ENCODE measurements around the gene STX1B.
"Not testable (repeated sequence)": the region's sequence is repeated elsewhere in the genome, so short reads cannot be mapped to it uniquely, and the experiment has no call there.

The STX1B gene

DNA sequence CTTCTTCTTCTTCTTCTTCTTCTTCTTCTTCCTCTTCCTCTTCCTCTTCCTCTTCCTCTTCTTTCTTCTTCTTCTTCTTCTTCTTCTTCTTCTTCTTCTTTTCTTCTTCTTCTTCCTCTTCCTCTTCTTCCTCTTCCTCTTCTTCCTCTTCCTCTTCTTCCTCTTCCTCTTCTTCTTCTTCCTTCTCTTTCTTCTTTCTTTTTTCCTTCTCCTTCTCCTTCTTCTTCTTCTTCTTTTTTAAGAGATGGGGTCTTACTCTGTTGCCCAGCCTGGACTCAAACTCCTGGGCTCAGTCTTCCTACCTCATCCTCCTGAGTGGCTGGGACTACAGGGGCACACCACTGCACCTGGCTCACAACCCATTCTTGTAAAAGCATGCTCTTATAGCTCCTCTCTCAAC lies 2.9 kb upstream of the STX1B start:
- DNase-seq (ENCODE audit: low read depth), result not testable (repeated sequence)

- DNase-seq (ENCODE audit: low read depth), result not testable (repeated sequence)
Measured at GRCh38 chr16:31011815-31012214, 1.4 kb upstream of the STX1B start.

DNA sequence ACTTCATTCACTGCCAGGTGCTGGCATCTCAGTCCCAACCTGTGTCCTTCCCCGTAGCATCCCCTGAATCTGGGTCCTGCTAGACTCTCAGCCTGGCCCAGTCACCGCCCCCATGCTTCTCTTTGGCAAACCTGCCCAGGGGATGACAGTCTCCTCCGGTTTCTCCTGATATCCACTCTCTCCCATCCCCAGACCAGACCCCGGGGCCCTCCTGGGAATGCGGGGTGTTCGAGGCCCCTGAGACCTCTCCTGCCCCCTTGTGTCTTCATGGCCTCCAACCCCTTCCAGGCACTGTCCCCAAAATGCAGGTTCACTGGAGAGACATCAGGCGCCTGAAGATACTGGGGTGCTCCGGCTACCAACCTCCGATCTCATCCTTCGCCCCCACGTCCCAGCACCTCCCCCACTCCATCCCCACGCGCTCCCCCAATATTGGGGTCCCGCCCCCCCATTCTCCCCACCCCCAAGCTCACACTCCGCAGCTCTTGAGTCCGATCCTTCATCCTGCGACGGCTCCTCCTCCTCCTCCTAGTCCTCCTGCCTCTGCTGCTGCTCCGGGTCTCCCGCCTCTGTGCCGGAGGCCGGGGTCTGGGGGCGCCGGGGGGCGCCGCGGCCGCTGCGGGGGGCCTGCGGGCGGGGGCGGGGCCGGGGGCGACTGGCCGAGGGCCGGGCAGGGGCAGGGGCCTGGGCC lies 399 bp downstream of the STX1B start:
- DNase-seq (ENCODE audit: low read depth), result no peak

DNA sequence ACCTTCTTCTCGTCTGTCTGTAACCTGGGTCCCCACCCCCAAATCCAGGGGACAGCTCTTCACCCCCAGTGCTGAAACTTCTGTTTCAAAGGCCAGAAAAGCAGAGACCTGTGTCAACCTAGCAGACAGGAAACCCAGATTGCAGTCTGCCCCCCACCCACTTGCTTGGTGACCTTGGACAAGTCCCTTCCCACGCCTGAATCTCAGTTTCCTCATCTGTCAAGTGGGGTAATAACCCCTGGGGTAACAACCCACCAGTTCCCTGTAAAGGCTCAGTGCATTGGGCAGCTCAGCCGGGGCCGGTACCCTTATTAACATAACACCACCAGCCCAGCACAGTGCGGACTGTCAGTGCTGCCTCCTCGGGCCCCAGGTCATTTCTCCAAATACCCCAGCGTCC lies 1.3 kb downstream of the STX1B start:
- DNase-seq (ENCODE audit: low read depth), result no peak

GRCh38 chr16:31008551-31008950 lies 1.9 kb downstream of the STX1B start:
- DNase-seq (ENCODE audit: low read depth), result no peak

DNA sequence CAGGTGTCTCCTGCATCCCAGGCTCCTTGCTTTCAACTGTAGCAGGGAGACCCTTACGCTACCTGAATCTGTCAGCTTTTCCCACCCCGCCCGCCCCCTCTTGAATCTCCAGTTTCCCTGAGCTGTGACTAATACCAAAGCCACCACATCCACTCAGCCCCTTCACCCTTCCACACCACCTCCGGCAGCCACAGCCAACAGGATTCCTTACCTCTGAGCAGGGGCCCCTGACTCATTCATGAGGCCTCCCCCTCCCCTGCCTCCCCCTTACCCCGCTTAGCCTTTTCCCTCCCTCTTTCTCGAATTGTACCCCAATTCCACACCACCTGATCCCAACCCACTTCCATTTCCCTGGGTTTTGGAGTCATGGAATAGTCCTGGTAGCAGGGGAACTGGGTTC lies 2.3 kb downstream of the STX1B start:
- no peak for DNase-seq (ENCODE audit: low read depth)

DNA sequence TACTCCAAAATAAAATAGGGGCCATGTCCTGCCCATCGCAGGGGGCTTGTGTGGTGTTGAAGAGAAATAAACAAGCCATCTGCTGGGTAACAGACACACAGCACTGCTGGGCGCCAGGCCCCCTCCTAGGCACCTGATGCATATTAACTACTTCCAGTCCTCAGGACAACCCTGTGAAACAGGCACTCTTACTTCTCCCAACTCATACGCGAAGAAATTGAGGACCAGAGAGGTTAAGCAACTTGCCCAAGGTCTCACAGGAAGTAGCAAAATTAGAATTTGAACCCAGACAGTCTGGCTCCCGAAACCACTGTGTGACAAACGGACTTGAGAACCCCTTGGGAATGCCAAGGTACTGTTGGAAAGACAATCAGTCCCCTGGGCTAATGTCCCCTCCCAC lies 2.8 kb downstream of the STX1B start:
- DNase-seq (ENCODE audit: low read depth), result no peak

DNA sequence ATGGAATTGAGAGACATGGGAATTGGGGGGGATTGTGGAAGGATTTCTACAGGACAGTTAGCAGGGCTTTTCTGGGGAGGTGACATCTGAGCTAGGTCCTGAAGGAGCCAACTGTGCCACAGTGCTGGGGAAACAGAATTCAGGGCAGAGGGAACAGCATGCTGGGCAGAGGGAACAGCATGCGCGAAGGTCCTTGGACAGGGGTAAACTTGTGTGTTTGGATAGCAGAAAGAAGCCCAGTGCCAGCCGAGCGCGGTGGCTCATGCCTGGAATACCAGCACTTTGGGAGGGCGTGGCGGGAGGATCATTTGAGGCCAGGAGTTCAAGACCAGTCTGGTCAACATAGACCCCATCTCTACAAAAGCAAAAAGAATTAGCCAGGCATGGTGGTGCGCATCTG lies 3.8 kb downstream of the STX1B start:
- DNase-seq (ENCODE audit: low read depth), result no peak

DNA sequence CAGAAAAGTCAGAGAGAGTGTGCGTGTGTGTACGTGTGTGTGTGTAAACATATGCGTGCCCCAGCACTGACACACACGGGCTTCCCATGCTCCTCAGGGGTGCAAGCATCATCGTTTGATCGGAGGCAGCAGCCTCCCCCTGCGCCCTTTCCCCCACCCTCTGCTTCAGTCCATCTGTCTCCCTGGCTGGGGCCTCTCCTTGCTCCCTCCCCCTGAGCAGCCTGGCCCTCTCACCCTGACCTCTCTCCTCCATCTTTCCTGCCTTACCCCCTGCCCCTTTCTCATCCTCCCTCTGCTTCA lies 4.4 kb downstream of the STX1B start:
- no peak for DNase-seq (ENCODE audit: low read depth)

- DNase-seq (ENCODE audit: low read depth), result no peak
Measured at GRCh38 chr16:31005350-31006085, 4.9 kb downstream of the STX1B start.

GRCh38 chr16:31004658-31005057 lies 5.8 kb downstream of the STX1B start:
- DNase-seq (ENCODE audit: low read depth), result no peak

DNA sequence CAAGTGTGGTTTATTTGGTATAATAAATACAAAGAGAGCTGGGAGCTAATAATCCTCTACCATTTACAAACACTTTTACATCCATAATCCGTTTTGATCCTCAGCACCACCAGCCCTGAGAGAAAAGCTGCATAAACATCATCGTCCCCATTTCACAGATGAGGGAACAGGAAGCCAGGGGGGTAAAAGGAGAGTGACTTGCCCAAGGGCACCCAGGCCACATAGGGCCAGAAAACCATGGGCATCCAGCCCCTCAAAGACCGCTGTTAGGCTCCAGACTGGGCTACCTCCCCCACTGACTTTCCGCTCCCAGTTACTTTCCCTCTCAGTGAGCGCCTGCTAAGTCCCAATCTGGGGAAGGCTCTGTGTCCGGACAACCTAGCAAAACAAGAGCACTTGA lies 6.7 kb downstream of the STX1B start:
- no peak for DNase-seq (ENCODE audit: low read depth)

DNA sequence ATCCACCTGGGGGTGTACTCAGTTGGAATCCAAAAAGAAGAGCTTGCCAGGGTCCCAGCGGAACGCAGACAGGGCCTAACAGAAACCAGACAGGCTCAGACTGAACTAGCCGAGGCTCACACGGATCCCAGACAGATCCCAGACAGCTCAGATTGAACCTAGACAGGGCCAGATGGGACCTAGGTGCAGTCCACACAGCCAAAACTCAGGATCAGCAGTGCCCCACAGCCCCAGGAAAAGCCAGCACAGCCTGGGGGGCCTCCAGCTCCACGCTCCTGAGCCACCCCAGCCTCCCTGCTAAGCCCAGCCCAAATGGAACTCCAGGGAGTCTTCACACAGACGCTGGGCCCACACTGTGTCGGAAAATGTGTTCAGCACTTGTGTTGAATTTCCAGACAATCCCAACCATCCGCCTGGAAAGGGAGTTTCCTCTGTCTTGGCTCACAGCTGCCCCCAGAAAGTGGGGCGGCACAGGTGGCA lies 7.5 kb downstream of the STX1B start:
- no peak for DNase-seq (ENCODE audit: low read depth)

DNA sequence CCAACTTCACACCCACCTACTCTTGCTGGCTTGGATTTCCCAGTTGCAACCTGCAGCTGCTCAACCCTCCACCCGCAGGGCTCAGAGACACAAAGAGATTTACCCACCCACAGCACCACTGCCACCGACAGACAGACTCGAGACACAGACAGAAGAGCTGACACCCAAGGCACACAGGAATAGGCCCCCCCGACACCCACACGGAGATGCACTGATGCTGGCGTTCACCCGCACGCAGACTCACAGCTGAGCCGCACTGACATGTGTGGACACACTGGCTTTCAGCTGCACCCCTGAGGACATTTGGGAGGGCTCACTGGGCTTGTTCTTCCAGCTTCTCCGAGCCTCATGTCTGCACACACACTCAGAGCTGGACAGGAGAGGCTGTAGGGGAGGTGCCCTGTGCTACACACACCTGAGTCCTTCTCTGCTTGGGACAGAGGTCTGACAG lies 8.2 kb downstream of the STX1B start:
- DNase-seq (ENCODE audit: low read depth), result no peak

GRCh38 chr16:31001507-31002249 lies 8.8 kb downstream of the STX1B start:
- DNase-seq (ENCODE audit: low read depth), result no peak

- no peak for DNase-seq (ENCODE audit: low read depth)
Measured at GRCh38 chr16:31000671-31001382, 9.6 kb downstream of the STX1B start.

DNA sequence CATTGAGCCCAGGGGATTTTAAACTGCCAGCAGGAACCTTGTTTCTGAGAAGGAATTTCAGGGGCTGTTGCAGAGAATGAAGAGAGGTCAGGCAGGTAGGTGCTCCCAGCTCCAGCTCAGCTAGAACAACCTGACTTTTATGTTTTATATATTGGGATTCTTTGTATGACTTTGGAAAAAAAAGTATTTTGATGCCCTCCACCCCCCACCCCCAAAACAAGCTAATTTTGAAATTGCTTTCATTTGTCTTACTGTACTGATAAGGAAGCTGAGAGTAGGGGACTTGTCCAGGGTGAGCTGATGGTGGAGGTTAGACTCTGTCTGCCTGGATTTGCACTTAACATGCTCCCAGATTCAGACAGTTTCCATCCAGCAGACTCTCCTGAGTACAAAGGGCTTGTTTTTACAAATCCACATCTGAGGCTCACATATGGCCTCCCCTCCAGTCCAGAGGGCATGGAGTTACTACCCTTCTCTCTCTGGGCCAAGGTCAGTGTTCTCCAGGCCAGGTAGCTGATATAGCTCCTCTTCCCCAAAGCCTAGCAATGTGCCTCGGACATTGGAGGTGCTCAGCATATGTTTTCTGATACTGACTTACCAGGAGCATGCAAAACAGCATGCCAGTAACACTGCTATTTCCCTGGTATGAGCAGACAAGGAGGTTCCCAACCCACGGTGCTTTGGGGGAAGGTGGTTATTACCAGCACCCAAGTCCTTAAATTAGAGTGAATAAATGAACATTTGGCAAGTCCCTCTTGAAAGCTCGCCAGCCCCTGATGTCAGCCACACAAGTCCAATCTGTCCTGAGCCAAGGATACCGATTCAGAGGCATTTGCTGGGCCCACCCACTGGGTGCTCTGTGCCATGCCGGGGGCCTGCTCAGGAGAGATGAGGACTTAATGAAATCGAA lies 11.3 kb downstream of the STX1B start:
- no peak for DNase-seq (ENCODE audit: low read depth)

DNA sequence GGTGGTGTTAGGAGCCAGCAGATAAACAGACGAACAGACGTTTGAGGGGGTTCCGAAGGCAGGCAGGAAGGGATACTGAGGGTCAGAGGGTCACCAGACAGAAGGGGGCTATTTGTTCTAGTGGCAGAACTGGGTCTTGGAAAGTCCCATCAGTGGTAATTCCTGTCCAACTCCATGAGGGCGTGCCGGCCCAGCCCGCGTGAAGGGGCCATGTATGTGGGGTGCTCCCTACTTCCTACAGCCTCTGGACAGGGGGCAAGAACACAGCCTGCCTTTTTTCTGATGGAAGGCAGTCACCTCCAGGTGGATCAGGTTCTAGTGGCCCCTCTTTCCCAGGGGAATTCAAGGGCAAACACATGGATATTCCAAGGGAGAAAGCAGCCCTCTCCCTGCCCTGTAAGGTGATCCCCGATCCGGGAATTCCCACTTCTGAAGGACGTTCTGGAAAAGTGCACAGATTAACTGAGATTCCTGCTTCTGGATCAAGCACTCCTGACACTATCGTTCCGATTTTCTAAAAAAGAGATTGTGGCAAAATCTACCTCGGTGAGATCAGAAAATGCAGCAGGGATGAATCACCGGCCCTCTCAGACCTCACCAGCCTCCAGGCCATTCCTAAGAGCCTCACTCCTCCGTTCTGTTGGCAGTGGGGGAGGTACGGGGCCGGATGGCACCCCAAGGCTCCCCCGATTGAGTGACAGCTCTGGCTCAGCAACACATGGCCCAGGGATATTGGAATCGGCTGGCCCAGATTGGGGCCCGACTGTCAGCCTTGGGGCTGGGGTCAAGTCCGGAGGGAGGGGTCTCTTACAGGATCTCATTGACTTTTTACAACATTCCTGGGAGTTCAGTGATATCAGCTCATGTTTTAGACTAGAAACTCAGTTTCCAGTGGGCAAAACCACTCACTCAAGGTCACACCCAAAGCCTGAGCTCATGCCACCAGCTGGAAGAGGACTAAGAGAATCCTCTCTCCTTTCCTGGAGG lies 12.4 kb downstream of the STX1B start:
- DNase-seq (ENCODE audit: low read depth), result no peak

DNA sequence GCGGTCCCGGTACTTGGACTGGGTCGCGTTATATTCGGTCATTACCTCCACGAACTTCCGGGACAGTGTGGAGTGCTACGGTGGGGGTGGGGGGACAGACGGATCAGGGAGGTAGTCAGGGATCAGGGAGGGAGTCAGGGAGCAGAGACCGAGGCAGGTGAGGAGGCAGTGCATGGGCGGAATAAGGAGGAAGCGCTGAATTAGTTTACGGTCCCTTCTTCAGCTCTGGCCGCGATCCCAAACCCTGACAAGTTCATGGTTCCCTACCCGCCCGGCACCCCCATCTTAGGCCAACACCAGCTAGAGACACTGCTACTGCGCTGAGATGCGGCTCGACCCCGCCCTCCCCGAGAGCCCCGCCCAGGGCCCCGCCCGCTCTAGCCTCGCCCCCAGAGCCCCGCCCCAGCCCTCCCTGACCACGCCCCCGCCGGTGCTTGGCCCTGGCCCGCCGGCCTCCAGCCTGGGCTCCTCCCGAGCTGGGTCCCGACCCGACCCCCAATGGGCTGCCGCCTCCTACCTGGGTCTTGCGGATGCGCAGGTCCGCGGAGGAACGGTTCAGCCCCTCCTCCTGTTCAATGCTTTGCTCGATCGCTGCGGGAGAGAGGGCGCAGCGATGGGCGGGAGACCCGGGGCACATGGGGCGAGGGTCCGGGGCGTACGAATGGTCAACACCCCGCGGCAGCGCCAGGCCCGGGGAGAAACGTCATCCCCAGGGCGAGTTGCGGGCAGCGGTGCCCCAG lies 13.3 kb downstream of the STX1B start:
- DNase-seq (ENCODE audit: low read depth), result peak; percentile 70
